ENCODE data around the gene ART4.
A peak's percentile ranks its signal among the peaks of the same experiment; 100 is the strongest.

Gene ART4

DNA sequence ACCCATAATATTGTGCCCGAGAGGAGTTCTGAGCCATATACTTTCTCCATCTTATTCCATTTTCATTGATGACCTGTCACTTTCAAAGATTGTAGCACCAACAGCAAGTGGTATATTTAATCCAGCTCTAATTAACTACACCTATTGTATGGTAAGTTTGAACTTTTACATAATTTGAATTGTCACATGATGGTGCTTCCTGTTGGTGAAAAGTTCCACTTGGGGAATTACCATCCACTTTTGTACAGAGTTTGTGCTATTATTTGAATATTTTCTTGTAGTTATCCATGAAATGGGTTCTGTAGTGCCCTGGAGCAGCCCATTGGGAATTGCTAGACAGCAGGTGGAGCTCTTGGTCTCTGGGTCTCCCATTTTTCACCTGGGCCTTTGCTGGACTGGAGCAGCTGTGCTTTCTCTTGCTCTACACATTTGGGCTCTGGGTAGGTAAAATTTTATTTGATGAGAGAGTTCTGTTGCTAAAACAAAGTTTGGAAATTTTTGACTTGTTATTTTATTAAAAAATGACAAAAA, 32.3 kb downstream of the ART4 start:
- peak; percentile 22 for DNase-seq (ENCODE audit: low spot score)

DNA sequence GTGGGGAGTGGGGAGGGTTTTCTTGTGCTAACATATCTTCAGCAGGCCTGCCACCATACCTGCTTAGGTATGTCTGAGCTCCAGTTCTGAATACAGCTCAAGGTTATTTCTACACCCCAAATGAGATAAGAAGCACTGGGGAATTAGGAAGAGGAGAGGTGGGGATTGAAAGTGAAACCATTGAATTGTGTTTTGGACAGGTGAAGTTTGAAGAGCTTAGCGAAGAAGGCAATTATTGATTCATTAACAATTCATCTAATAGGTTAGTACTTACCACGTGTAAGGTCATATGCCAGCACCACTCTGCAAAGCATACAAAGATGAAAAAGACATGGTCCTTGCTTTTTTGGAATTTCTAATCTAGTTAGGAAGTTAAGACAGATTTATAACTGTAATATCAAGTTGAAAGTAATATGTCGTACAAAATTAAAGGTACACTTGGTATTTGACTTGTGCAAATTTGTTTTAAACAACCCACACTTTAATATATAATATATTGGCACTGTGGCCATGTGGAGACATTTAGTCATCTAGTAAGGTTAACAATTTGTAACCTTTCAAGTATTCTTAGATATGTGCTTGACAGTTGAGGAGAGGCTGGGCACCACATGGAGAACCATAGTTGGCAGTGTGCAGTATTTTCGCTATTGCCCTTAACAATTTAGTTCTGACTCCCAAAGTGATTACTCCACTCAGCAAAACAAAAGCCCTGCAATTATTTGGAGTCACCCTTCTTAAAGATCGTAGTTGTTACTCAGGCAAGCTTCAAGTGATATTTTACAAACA, 33.0 kb downstream of the ART4 start:
- DNase-seq (ENCODE audit: low spot score), result no peak

DNA sequence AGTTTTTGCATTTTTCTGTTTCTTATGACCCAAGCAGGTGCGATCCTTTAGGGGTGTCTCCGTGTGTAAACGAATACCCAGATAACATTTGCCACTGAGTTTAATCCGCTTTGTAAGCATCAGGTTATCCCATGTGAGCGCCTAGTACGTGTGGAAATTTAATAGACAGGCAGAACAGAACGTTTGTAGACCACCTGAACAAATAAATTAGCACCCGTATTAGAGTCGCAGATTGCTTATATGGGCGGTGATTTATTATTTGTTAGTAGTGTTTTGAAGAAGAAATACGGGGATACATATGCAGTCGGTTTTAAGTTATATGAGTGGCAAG, 39.5 kb downstream of the ART4 start:
- no peak for DNase-seq (ENCODE audit: low spot score)

DNA sequence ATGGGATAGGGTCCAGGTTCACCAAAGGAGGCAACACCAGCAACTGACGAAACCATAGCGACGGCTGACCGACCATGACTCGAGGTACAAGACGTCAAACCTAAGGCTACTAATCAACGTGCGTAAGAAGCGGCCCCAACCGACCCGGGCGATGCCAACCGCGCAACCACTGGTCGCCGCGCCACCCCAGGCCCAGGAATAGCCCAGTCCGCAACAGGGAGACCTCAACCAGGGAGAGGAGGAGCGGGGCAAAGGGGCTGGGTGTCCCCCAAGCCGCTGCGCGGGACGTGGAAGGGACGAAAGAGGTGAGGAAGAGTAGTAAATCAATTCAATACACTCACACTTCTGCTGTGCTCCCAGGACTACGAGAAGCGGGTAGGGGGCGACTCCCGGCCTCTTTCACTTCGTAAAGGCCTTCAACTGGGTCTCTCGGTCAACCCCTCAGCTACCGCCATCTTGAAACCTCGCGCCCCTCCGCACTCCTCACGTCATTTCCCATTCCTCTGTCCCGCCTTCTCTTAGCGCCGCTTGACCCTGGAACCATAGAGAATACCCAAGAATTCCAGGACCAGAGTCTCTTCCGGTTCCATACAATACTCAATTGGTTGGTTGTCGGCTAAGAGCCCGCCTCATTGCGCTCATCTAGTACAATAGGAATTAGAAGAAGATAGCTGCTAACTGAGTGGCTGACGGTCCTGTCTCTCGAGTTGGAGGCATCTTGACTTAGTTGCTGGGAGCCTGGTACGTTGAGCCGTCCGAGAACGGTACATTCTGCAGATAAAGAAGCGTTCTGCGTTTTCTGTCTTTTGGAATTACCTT, 40.1 kb downstream of the ART4 start, which contains the start of the genes C12orf60 and WBP11:
Gene C12orf60, plus strand, starts transcription at position 660 of the 819 bp plus-strand sequence. CDS start 19,266 bp downstream, outside the sequence.
Gene WBP11, minus strand, starts transcription at position 468 of the 819 bp plus-strand sequence. CDS start 2,095 bp downstream, outside the sequence.
- peak; percentile 100 for DNase-seq (ENCODE audit: low spot score)

DNA sequence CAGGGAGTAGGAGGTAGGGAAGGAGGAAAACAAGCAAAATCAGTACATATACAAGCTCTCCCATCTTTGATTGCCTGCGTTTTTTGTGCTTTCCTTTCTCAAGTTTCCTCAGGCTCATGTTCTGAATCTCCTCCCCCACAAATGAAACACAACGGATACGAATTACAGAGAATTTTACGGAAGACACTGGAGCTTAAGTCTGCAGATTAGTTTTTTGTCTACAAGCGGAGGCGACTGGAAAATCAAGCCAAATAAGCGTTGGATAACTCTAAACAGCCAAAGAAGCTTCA, 40.7 kb downstream of the ART4 start:
- DNase-seq (ENCODE audit: low spot score), result no peak

DNA sequence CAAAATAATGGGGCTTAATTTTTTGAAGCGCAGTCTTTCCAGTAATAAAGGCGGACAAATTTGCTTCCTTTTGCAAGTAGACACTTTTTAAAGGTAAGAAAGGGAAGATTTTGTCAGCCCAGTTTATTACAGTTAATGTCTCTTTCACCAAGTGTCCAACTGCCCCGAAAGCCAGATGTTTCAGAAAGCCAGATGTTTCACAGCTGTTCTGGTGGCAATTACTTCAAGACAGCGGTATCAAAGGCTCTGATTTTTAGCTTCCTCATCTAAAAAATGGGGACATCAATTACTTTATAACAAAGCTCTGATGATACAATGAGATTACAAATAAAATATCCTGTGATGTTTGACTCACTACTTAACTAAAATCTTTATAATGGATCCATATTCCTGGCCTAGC, 41.1 kb downstream of the ART4 start:
- peak; percentile 43 for DNase-seq (ENCODE audit: low spot score)

DNA sequence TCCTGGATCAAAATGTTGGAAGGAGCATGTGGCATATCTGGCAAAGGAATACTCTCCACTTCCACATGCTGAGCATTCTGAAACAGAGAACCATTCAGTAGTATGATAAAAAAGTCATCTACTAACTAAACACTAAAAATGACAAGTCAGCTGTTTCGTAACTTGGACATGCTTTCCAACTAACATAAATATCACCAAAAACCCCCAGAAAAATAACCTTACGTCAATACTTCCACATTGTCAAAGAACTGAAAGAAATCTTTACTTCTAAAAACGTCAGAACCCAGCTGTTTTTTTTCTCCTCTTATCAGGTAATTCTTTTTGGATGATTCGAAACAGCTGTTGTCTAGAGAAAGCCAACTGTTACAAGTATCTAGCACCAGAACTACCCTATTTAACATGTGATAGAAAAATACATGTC, 48.3 kb downstream of the ART4 start:
- no peak for DNase-seq (ENCODE audit: low spot score)

DNA sequence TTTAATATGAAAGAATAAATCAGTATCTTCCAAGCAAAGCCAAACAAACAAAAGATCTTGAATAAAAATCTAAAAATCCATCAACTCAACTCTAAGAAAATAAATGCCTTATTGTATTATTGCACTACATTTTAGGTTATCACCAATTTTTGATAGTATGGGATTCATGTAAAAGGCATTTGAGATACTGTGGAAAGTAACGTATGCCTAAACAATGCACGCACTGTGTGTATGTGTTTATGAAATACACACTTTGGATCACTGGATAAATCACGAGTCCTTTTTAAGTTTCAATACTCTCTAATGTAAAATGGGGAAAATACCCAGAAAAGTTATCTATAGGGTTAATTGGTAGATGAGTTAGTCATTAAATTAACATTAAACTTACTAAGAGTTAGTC, 57.8 kb downstream of the ART4 start:
- no peak for DNase-seq (ENCODE audit: low spot score)

DNA sequence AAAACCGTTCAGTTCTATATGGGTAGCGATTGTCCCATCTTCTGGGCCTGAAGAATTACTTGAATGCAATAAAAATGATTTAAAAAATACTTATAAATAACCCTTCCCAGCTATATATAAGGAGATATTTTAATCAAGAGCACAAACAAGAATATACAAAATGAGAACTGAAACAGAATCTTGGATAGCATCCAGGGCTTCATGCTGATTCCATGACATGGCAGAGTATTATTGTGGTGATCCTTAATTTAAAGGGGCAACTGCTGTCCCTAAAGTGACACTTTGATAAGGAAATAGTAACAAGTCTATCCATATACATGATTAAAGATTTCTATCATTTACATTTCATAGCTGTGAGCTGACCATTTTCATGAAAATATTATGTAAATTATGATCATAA, 58.9 kb downstream of the ART4 start:
- no peak for DNase-seq (ENCODE audit: low spot score)

DNA sequence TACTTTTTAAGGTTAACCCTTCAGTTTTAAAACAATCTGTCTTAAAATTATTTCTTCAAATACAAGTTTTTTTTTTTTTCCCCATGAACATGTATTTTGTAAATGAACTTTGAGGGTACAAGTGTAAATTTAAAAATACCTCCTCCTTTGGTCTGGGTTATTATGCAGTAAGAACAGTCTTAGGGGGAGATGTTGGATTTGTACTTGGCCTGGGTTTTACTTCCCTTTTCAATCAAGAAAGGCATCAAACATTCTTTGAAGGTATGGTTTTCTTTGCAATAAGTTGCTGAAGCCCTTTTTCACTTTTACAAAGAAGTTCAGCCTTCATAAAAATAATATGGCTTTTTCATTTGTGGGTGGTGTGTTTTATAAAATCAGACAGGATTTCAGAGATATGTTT, 60.6 kb downstream of the ART4 start:
- no peak for DNase-seq (ENCODE audit: low spot score)

DNA sequence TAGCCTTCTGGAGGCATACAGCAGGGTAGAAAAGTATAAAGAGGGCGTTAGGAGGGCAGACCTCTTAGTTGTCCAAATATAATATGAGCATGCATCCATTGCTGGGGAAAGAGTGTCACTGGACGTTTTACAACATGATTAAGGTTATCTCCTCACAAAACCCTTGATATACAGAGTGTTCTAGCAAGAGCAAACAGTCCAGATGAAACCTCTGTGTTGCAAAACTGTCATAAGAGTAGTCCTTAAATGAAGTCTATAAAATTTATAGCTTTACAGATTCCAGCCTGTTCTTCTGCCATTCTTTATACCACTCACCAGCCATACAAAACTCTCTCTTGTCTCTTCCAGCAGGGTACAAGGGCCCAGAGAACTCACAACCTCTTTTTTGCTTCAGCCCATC, 61.8 kb downstream of the ART4 start:
- no peak for DNase-seq (ENCODE audit: low spot score)

DNA sequence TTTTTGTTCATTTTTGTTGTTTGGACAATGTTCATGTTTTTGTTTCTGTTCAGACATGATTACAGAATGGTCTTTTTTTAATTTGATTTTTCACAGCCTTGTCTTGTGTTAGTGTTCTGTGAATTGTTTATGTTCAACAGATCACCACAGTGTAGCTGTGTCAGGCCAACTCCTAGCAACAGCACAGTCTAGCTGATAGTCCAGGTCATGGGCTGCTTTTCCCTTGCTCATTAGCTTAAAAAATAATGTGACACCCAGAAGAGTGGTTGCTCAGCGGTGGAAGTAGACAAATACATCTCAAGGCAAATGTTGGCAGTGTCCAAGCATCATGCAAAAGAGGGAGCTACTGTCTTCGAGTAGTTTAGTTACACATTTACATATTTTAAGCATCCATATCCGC, 62.5 kb downstream of the ART4 start:
- DNase-seq (ENCODE audit: low spot score), result no peak

DNA sequence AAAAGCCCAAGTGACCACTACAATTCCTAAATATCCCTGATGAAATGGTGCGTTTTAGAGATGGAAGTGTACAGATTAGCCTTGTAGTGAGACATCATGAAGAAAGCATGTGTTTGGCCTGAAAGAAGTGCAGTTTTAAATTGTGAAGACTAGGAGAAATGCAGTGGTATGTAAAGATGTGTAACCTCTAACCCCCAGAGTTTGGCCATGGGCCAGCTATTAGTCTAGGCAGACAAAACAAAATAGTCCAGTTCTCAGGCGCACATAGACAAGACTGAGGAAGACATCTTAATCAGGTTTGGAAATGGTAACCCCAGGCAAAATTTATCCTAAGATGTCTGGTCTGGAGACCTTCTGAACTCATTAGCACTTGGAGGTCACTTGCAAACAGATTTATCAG, 63.5 kb downstream of the ART4 start:
- DNase-seq (ENCODE audit: low spot score), result no peak

DNA sequence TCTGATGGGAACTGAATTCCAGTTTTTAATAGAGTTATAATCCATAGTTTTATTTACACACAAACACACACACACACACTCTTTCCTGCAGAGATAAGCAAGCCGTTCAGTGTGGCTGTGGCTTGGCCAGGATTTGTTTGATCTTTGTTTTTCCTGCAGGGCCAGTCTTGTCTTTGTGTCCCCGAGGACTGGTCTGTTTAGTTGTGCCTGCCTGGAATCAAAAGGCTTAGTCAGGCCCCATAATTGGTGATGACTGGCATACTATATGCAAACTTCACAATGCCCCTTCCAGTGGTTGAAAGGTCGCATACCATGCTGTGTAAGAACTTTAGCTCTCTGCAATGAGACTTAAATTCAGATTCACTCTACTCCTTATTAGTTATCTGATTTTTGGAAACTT, 66.1 kb downstream of the ART4 start:
- no peak for DNase-seq (ENCODE audit: low spot score)

DNA sequence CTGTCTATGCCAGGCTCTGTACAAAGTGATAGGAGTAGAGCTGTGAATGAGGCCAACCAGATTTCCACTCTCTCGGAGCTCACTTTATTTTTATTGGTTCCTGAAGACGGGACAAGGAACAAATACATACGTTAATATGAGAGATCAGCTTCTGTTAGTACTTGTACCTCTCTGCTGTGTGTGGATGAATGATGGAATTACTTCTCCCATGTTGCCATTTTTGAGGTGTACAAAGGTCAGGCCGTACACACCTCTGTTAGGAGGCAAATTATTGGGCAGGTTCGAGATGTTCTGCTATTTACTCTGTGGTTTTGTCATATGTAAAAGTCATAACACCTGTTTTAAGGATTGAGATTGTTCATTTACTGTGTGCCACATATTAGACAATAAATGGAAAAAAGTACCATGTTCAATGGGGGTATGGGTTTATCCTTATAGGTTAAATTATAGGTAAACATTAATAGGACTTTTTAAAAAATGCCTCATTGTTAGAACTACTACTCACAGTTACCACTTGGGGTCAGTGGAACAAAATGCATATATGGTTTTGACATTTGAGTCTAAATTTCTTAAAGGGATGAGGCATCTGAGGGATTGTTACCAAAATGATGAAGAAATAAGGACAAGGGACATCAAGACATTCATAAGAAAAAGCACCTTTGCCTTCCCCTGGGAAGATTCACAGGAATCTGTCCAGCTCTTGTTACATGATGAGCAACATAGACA, 66.9 kb downstream of the ART4 start:
- DNase-seq (ENCODE audit: low spot score), result peak; percentile 47

DNA sequence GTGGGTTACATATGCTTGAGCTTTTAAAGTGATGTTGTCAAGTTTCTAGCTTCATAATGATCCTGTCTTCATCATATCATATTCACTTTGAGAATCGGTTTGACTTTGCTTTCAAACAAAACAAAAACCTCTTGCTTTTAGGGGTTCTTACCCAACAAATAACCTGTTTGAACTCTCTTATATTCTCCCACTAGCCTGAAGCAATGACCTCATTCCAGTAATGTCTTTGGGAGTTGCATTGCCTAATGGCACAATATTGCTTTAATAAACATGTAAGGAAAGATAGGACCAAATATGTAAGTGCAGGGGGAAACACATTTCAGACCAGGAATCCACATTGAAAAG, 67.7 kb downstream of the ART4 start:
- no peak for DNase-seq (ENCODE audit: low spot score)

All from NAMALWA (cell line).